SK-N-SH treated with all-trans-retinoic acid at 6 μM for 48 hours (cell line): ENCODE results near the gene RRAS.

Experiments
- CSDC2 ChIP-seq: fragments of 250-450 bp; sonication (Bioruptor Pico); IDR thresholded peaks from 2 replicates; pipeline ENCODE4 v1.5.0; 2020; ENCODE audit warnings: mild to moderate bottlenecking, moderate library complexity
- OSR1 ChIP-seq: fragments of 250-450 bp; sonication (Bioruptor Pico); IDR thresholded peaks from 2 replicates; pipeline ENCODE4 v1.8.0; 2022; ENCODE audit warnings: moderate library complexity, mild to moderate bottlenecking, inconsistent platforms
- RARB ChIP-seq: fragments of 250-450 bp; sonication (Bioruptor Pico); IDR thresholded peaks from 2 replicates; pipeline ENCODE4 v1.8.0; 2021; ENCODE audit warnings: mild to moderate bottlenecking, moderate library complexity
- ZNF565 ChIP-seq: fragments of 450-650 bp; formaldehyde crosslinking; conservative IDR thresholded peaks from 2 replicates; pipeline ENCODE4 v1.5.0; 2020; ENCODE audit warnings: low read depth, mild to moderate bottlenecking, moderate library complexity
- ZNF8 ChIP-seq: fragments of 450-650 bp; formaldehyde crosslinking; IDR thresholded peaks from 2 replicates; pipeline ENCODE4 v1.5.0; 2020; ENCODE audit warnings: mild to moderate bottlenecking, moderate library complexity

- TF ChIP-seq OSR1 (CRISPR knock-in tag) (no peak), ZNF8 (CRISPR knock-in tag) (no peak), RARB (CRISPR knock-in tag) (no peak), CSDC2 (CRISPR knock-in tag) (no peak), ZNF565 (CRISPR knock-in tag) (no peak)
Measured at GRCh38 chr19:49631610-49632192, 8.2 kb downstream of the RRAS start.
